ENCODE measurements around the gene CALR.
"Not testable (repeated sequence)": the region's sequence is repeated elsewhere in the genome, so short reads cannot be mapped to it uniquely, and the experiment has no call there.

The CALR gene

GRCh38 chr19:12953799-12954611, 15.6 kb downstream of the CALR start:
- DNase-seq: no peak

- no peak for DNase-seq
Measured at GRCh38 chr19:12954612-12954962, 16.2 kb downstream of the CALR start.

- DNase-seq: not testable (repeated sequence)
Measured at GRCh38 chr19:12955575-12955974, 17.2 kb downstream of the CALR start.

GRCh38 chr19:12955996-12956395, 17.6 kb downstream of the CALR start:
- DNase-seq: no peak

- DNase-seq: peak; percentile 62
Measured at GRCh38 chr19:12956446-12957388, 18.3 kb downstream of the CALR start, which contains the start of gene GADD45GIP1. Gene GADD45GIP1 (minus strand): TSS chr19:12957223. CDS start chr19:12957212, 11 bp downstream.

- DNase-seq: not testable (repeated sequence)
Measured at GRCh38 chr19:12957389-12957952, 19.1 kb downstream of the CALR start.

GRCh38 chr19:12959481-12959880, 21.1 kb downstream of the CALR start:
- no peak for DNase-seq

- DNase-seq: peak; percentile 69
Measured at GRCh38 chr19:12965017-12965811, 26.8 kb downstream of the CALR start.

GRCh38 chr19:12965812-12966135, 27.4 kb downstream of the CALR start:
- no peak for DNase-seq

- no peak for DNase-seq
Measured at GRCh38 chr19:12967907-12968306, 29.5 kb downstream of the CALR start.

GRCh38 chr19:12969292-12969988, 31.0 kb downstream of the CALR start, which contains the start of gene DAND5:
Gene DAND5 (plus strand): TSS chr19:12969576. CDS start chr19:12969661, 85 bp downstream.
- no peak for DNase-seq

- DNase-seq: no peak
Measured at GRCh38 chr19:12970070-12970820, 31.8 kb downstream of the CALR start.

GRCh38 chr19:12973236-12973635, 34.8 kb downstream of the CALR start:
- DNase-seq: no peak

- DNase-seq: no peak
Measured at GRCh38 chr19:12974301-12975220, 36.2 kb downstream of the CALR start.

- DNase-seq: no peak
Measured at GRCh38 chr19:12975221-12975741, 36.9 kb downstream of the CALR start.

GRCh38 chr19:12976109-12976508, 37.7 kb downstream of the CALR start:
- DNase-seq: not testable (repeated sequence)

GRCh38 chr19:12979974-12980373, 41.6 kb downstream of the CALR start:
- no peak for DNase-seq

- DNase-seq: no peak
Measured at GRCh38 chr19:12982648-12983047, 44.2 kb downstream of the CALR start.

- no peak for DNase-seq
Measured at GRCh38 chr19:12983091-12983490, 44.7 kb downstream of the CALR start.

Measured in NCI-H2029 (cell line).